Loucy (cell line): ENCODE results near the gene ANKFY1.

Source experiments
- CTCF ChIP-seq: fragments of 200-600 bp; sonication (generic); conservative IDR thresholded peaks from 2 replicates; pipeline ENCODE4 v1.5.1; 2014; ENCODE audit warnings: mild to moderate bottlenecking, antibody characterized with exemption, low read length
- EZH2phosphoT487 ChIP-seq: fragments of 200-600 bp; IDR thresholded peaks from 2 replicates; pipeline ENCODE4 v1.6.1; 2018; ENCODE audit warnings: antibody characterized with exemption, mild to moderate bottlenecking, moderate library complexity, borderline replicate concordance

GRCh38 chr17:4263282-4264215 is at the start of gene ANKFY1:
- TF ChIP-seq CTCF, result no peak; the same call in 1 of the 2 replicates
- TF ChIP-seq EZH2phosphoT487, result no peak
